Neural cell (in vitro differentiated cells): ENCODE results near the gene ROR1. TPM values are rescaled to one million over a fixed set of nuclear protein-coding genes. Genes with fewer than 3 reads are reported as not detected.

ENCODE experiments used
- H2AFZ ChIP-seq: fragments of 200-600, 300-800 bp; sonication (generic), shearing (Covaris generic); 2 replicates; pipeline ENCODE4 v1.6.0; 2014; ENCODE audit warnings: low read depth, mild to moderate bottlenecking, antibody characterized with exemption, low read length, moderate library complexity
- H3F3A ChIP-seq: fragments of 200-600 bp; shearing (Covaris generic); 2 replicates; pipeline ENCODE4 v1.6.1; 2016; ENCODE audit warnings: mild to moderate bottlenecking, moderate library complexity, mixed read lengths, antibody characterized with exemption, low read length; ENCODE audit not compliant: insufficient read depth, poor library complexity, severe bottlenecking
- H3K27ac ChIP-seq: fragments of 200-600, 300-800 bp; sonication (generic), shearing (Covaris generic); 2 replicates; pipeline ENCODE4 v1.5.1; 2014; ENCODE audit warnings: mild to moderate bottlenecking, low read length, moderate library complexity
- H3K27me3 ChIP-seq: fragments of 300-800, 200-600 bp; sonication (generic), shearing (Covaris generic); 2 replicates; pipeline ENCODE4 v1.6.0; 2014; ENCODE audit warnings: mild to moderate bottlenecking, low read depth, low read length, moderate library complexity; ENCODE audit not compliant: insufficient read depth
- H3K36me3 ChIP-seq: fragments of 300-800, 200-600 bp; sonication (generic), shearing (Covaris generic); 2 replicates; pipeline ENCODE4 v1.5.1; 2014; ENCODE audit warnings: mild to moderate bottlenecking, antibody characterized with exemption, low read length, moderate library complexity; ENCODE audit not compliant: insufficient read depth
- H3K4me2 ChIP-seq: fragments of 300-800, 200-600 bp; sonication (generic), shearing (Covaris generic); 2 replicates; pipeline ENCODE4 v1.6.0; 2014; ENCODE audit warnings: mild to moderate bottlenecking, low read length
- H3K4me3 ChIP-seq: fragments of 300-800, 200-600 bp; sonication (generic), shearing (Covaris generic); 2 replicates; pipeline ENCODE4 v1.5.1; 2014; ENCODE audit warnings: mild to moderate bottlenecking, low read length, moderate library complexity
- H3K79me2 ChIP-seq: fragments of 200-600 bp; shearing (Covaris generic); replicated peaks from 2 replicates; pipeline ENCODE4 v1.6.0; 2014; ENCODE audit warnings: mild to moderate bottlenecking, low read length, moderate library complexity; ENCODE audit not compliant: insufficient read depth
- H3K9ac ChIP-seq: fragments of 300-800, 200-600 bp; sonication (generic), shearing (Covaris generic); 2 replicates; pipeline ENCODE4 v1.6.1; 2016; ENCODE audit warnings: mild to moderate bottlenecking, low read length, mixed read lengths
- H3K9me2 ChIP-seq: fragments of 200-600 bp; shearing (Covaris generic); 2 replicates; pipeline ENCODE4 v1.6.1; 2016; ENCODE audit warnings: mild to moderate bottlenecking, low read length, mixed read lengths; ENCODE audit not compliant: insufficient read depth
- H3K9me3 ChIP-seq: fragments of 200-600, 300-800 bp; sonication (generic), shearing (Covaris generic); 2 replicates; pipeline ENCODE4 v1.6.1; 2016; ENCODE audit warnings: mild to moderate bottlenecking, mixed run types, low read length, moderate library complexity, mixed read lengths
- H4K20me1 ChIP-seq: fragments of 200-600 bp; shearing (Covaris generic); 2 replicates; pipeline ENCODE4 v1.6.1; 2016; ENCODE audit warnings: mild to moderate bottlenecking, mixed run types; ENCODE audit not compliant: insufficient read depth
- EP300 ChIP-seq: fragments of 450-650 bp; conservative IDR thresholded peaks from 2 replicates; pipeline ENCODE4 v1.6.1; 2014; ENCODE audit warnings: antibody characterized with exemption, mild to moderate bottlenecking, moderate library complexity; ENCODE audit not compliant: poor library complexity, severe bottlenecking
- EZH2 ChIP-seq: fragments of 200-600, 300-800 bp; shearing (Covaris generic), sonication (generic); IDR thresholded peaks from 2 replicates; pipeline ENCODE4 v1.6.1; 2014; ENCODE audit warnings: antibody characterized with exemption, low read length, borderline replicate concordance, mild to moderate bottlenecking; ENCODE audit not compliant: insufficient read depth, poor library complexity, severe bottlenecking
- MXI1 ChIP-seq: fragments of 450-650 bp; conservative IDR thresholded peaks from 2 replicates; pipeline ENCODE4 v1.6.1; 2014; ENCODE audit warnings: antibody characterized with exemption, mild to moderate bottlenecking; ENCODE audit not compliant: poor library complexity, severe bottlenecking
- POLR2AphosphoS5 ChIP-seq: IDR thresholded peaks from 2 replicates; pipeline ENCODE4 v1.6.1; 2012
- RAD21 ChIP-seq: fragments of 450-650 bp; conservative IDR thresholded peaks from 2 replicates; pipeline ENCODE4 v1.6.1; 2014; ENCODE audit warnings: antibody characterized with exemption, mild to moderate bottlenecking, moderate library complexity
- REST ChIP-seq: IDR thresholded peaks from 2 replicates; pipeline ENCODE4 v1.6.1; 2012; ENCODE audit warnings: borderline replicate concordance
- SMC3 ChIP-seq: fragments of 450-650 bp; conservative IDR thresholded peaks from 2 replicates; pipeline ENCODE4 v1.6.1; 2014; ENCODE audit warnings: antibody characterized with exemption, mild to moderate bottlenecking, moderate library complexity; ENCODE audit not compliant: poor library complexity
- TAF1 ChIP-seq: IDR thresholded peaks from 2 replicates; pipeline ENCODE4 v1.6.1; 2012; ENCODE audit warnings: low read depth
- polyA plus RNA-seq: library from polyadenylated mRNA; depleted of rRNA; stranded (reverse); fragments of >200 nt; gene quantifications from 2 replicates; pipeline ENCODE4 v1.2.3, GENCODE V29; 2014
- TF ChIP-seq, protein P1 (sequence below): fragments of 450-650 bp; IDR thresholded peaks from 2 replicates; pipeline ENCODE4 v1.5.1; 2014; ENCODE audit warnings: antibody characterized with exemption, mild to moderate bottlenecking, moderate library complexity; ENCODE audit not compliant: poor library complexity, severe bottlenecking

ROR1 gene
- polyA plus RNA-seq, 1 donor from 2014 or later = 0.27 TPM

GRCh38 chr1:64000021-64000420, 226.2 kb downstream of the ROR1 start:
- H3K9ac ChIP-seq = no peak overlapping the region
- H3K9me3 ChIP-seq = no peaks in the 10 kb centered on the region
- H3F3A ChIP-seq = no peaks in the 10 kb centered on the region
- no peaks in the 10 kb centered on the region for H3K9me2 ChIP-seq
- H3K27me3 ChIP-seq = no peaks in the 10 kb centered on the region
- no peaks in the 10 kb centered on the region for H3K79me2 ChIP-seq
- no peak overlapping the region for H3K4me3 ChIP-seq
- no peaks in the 10 kb centered on the region for H4K20me1 ChIP-seq
- H3K36me3 ChIP-seq = no peaks in the 10 kb centered on the region
- TF ChIP-seq EZH2 = no peak
- no peak for TF ChIP-seq REST
- TF ChIP-seq POLR2AphosphoS5 = no peak
- TF ChIP-seq RAD21 = no peak
- H3K27ac ChIP-seq = no peak overlapping the region
- no peak overlapping the region for H3K4me2 ChIP-seq
- no peak overlapping the region for H2AFZ ChIP-seq

GRCh38 chr1:64001038-64001437, 227.2 kb downstream of the ROR1 start:
- no peaks in the 10 kb centered on the region for H3K36me3 ChIP-seq
- H3K9me3 ChIP-seq = no peaks in the 10 kb centered on the region
- H3K4me2 ChIP-seq = no peak overlapping the region
- H4K20me1 ChIP-seq = no peaks in the 10 kb centered on the region
- H3K9me2 ChIP-seq = no peaks in the 10 kb centered on the region
- H3K9ac ChIP-seq = no peak overlapping the region
- H3K79me2 ChIP-seq = no peaks in the 10 kb centered on the region
- TF ChIP-seq POLR2AphosphoS5 (no peak), REST (no peak), MXI1 (no peak), EZH2 (no peak), EP300 (no peak), RAD21 (no peak), TAF1 (no peak), SMC3 (no peak)
- TF ChIP-seq, protein P1, sequence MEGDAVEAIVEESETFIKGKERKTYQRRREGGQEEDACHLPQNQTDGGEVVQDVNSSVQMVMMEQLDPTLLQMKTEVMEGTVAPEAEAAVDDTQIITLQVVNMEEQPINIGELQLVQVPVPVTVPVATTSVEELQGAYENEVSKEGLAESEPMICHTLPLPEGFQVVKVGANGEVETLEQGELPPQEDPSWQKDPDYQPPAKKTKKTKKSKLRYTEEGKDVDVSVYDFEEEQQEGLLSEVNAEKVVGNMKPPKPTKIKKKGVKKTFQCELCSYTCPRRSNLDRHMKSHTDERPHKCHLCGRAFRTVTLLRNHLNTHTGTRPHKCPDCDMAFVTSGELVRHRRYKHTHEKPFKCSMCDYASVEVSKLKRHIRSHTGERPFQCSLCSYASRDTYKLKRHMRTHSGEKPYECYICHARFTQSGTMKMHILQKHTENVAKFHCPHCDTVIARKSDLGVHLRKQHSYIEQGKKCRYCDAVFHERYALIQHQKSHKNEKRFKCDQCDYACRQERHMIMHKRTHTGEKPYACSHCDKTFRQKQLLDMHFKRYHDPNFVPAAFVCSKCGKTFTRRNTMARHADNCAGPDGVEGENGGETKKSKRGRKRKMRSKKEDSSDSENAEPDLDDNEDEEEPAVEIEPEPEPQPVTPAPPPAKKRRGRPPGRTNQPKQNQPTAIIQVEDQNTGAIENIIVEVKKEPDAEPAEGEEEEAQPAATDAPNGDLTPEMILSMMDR = no peak
- no peak overlapping the region for H3K4me3 ChIP-seq
- no peak overlapping the region for H2AFZ ChIP-seq
- H3K27me3 ChIP-seq = no peaks in the 10 kb centered on the region
- no peaks in the 10 kb centered on the region for H3F3A ChIP-seq
- no peak overlapping the region for H3K27ac ChIP-seq
